Transverse colon (tissue), 4 donors: ENCODE results near the gene WSB2. TPM values are rescaled to one million over a fixed set of nuclear protein-coding genes. Genes with fewer than 3 reads are reported as not detected.
A peak's percentile ranks its signal among the peaks of the same experiment; 100 is the strongest.
"Not testable (repeated sequence)": the region's sequence is repeated elsewhere in the genome, so short reads cannot be mapped to it uniquely, and the experiment has no call there.

Experiments used
- DNase-seq: peaks from one replicate; pipeline ENCODE4 v3.0.0-alpha.2; 2019
- H3K27ac ChIP-seq, 4 donors: fragments of 200-600 bp; sonication (generic); 2 replicates each; pipeline ENCODE4 v1.5.1; 2016 to 2018; ENCODE audit warnings: inconsistent platforms in 4 of 4
- H3K27me3 ChIP-seq: fragments of 200-600 bp; sonication (generic); 2 replicates; pipeline ENCODE4 v1.5.1; 2017; ENCODE audit warnings: inconsistent platforms
- H3K36me3 ChIP-seq, 4 donors: fragments of 200-600 bp; sonication (generic); 2 replicates each; pipeline ENCODE4 v1.5.1; 2017 to 2019; ENCODE audit warnings: inconsistent platforms in 4 of 4
- H3K4me1 ChIP-seq, 4 donors: fragments of 200-600 bp; sonication (generic); 2 replicates each; pipeline ENCODE4 v1.5.1; 2017 to 2020; ENCODE audit warnings: inconsistent platforms in 4 of 4
- H3K4me3 ChIP-seq, 4 donors: fragments of 200-600 bp; sonication (generic); 1 replicate in 1 of 4; 2 replicates in 3 of 4; pipeline versions ENCODE4 v1.5.1 to v1.6.1; 2017 to 2019; ENCODE audit warnings: inconsistent platforms in 4 of 4
- H3K9me3 ChIP-seq, 2 donors: fragments of 200-600 bp; sonication (generic); 2 replicates each; pipeline ENCODE4 v1.5.1; 2017 to 2019; ENCODE audit warnings: inconsistent platforms in 2 of 2
- CTCF ChIP-seq, 5 experiments: fragments of 200-600 bp in 3 of 5; fragments of 450-650 bp in 2 of 5; sonication (generic) in 3 of 5; IDR thresholded peaks; 1 replicate in 2 of 5; 2 replicates in 3 of 5; pipeline ENCODE4 v1.5.1; 2016 to 2017; ENCODE audit warnings: antibody characterized with exemption in 5 of 5, inconsistent platforms in 3 of 5, mild to moderate bottlenecking in 2 of 5, moderate library complexity in 1 of 5
- EP300 ChIP-seq: sonication (generic); formaldehyde crosslinking; IDR thresholded peaks from one replicate; pipeline ENCODE4 v1.6.1; 2017; ENCODE audit warnings: antibody characterized with exemption, low read depth
- POLR2A ChIP-seq: fragments of 450-650 bp; IDR thresholded peaks from one replicate; pipeline ENCODE4 v1.6.1; 2016; ENCODE audit warnings: antibody characterized with exemption, mild to moderate bottlenecking, moderate library complexity
- POLR2AphosphoS5 ChIP-seq, 3 donors: sonication (generic); formaldehyde crosslinking; IDR thresholded peaks; one replicate each; pipeline ENCODE4 v1.6.1; 2016; ENCODE audit warnings: antibody characterized with exemption in 3 of 3
- WGBS, 2 donors: methylation state at CpG; one replicate each; pipeline ENCODE4 v1.1.5; 2018; ENCODE audit warnings: low coverage in 1 of 2; 5-methylcytosine and 5-hydroxymethylcytosine counted together
- in situ Hi-C, 4 donors: fragments of 200-750 bp; cut with MboI; loops; one replicate each; pipeline versions ENCODE4 v1.15.0 to v1.15.1; 2017; ENCODE audit warnings: low sequenced_read_pairs in 3 of 4, low pct_ligation_motif_present in 1 of 4, low pct_unique_long_range_greater_than_20kb in 1 of 4
- intact Hi-C: fragments of 100-400 bp; cut with DNase I; formaldehyde crosslinking; loops from one replicate; pipeline ENCODE4 v1.15.1; 2023; ENCODE audit warnings: low total_unique reads
- total RNA-seq, 4 donors: library from RNA; depleted of rRNA; stranded (reverse); fragments of >200 nt; gene quantifications; one replicate each; pipeline ENCODE4 v1.1.0, GENCODE V29; 2016

WSB2 gene
- total RNA-seq, 4 donors from 2014 or later, result 110 to 193 (median 130) TPM

DNA sequence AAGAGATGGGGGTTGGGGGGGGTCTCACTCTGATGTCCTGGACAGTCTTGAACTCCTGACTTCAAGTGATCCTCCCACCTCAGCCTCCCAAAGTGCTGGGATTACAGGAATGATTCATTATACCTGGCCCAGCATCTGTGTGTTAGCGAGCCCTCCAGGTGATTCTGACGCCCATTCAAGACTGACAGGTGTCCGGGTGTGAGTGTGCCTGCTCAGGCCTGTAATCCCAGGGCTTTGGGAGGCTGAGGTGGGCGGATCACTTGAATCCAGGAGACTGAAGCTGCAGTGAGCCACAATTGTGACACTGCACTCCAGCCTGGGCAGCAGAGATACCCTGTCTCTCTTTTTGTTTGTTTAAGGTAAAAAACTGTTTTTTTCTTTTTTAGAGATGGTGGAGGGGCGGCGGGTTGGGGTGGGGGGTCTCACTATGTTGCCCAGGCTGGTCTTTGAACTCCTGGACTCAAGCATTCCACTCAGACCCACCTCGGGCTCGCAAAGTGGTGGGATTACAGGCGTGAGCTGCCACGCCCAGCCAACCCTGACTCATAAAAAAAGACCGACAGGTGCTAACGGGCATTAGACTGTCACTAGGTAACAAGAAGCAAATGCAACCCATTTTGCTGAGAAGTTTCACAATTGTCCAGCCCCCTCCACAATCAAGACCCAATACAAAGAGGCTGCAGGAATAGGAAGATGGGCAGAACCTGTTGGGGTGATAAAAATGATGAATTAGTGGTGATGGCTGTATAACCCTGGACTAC, 38.1 kb upstream of the WSB2 start:
- intact Hi-C loops, result no loop called here
- H3K4me1 ChIP-seq, result peaks cover 5 to 38% (median 23%) of the 10 kb centered on the region in 4 donors
- TF ChIP-seq EP300, result no peak
- no peak for TF ChIP-seq POLR2A
- no peak for TF ChIP-seq CTCF (IDR thresholded peaks at IDR 0.05)
- TF ChIP-seq POLR2AphosphoS5 (IDR thresholded peaks at IDR 0.05), result no peak
- no peaks in the 10 kb centered on the region for H3K9me3 ChIP-seq
- H3K4me3 ChIP-seq, result no peak overlapping the region
- in situ Hi-C loops, result no loop called here
- H3K36me3 ChIP-seq, result no peaks in the 10 kb centered on the region
- WGBS, 2 donors, result 51 to 56% methylated on average over 8 to 12 of the region's 12 CpGs
- peak overlapping the region; percentile 75 to 81 (median 80) for H3K27ac ChIP-seq
- peak; percentile 59 for DNase-seq
- no peaks in the 10 kb centered on the region for H3K27me3 ChIP-seq

DNA sequence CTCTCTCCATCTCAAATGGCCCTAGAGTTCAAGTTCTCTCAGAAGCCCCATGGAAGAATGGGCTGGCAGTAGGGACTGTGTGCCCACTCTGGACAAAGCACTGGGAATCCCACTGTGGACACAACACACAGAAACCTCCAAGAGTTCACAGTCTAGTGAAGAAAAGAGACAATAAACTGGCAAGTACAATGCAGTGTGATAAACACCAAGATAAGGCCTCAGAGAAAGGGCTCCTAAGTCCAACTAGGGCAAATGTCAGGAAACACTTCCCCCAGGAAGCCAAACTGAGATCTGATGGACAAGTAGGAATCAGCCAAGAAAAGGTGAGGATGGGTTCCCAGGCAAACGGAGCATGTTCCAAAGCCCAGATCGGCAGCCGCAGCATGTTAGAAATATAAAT, 37.4 kb upstream of the WSB2 start:
- Histone ChIP-seq H3K4me1 (peaks cover 5 to 38% (median 23%) of the 10 kb centered on the region in 4 donors), H3K4me3 (no peak overlapping the region), H3K9me3 (no peaks in the 10 kb centered on the region), H3K27ac (peak overlapping the region; percentile 75 to 81 (median 80)), H3K27me3 (no peaks in the 10 kb centered on the region), H3K36me3 (no peaks in the 10 kb centered on the region)
- WGBS, 2 donors, result 44% methylated on average over 3 of the region's 3 CpGs; no CpG with 5 or more reads in 1 of the 2 donors
- in situ Hi-C loops, result no loop called here
- intact Hi-C loops, result no loop called here
- DNase-seq, result peak; percentile 32
- TF ChIP-seq EP300, result no peak
- TF ChIP-seq POLR2AphosphoS5 (IDR thresholded peaks at IDR 0.05), result peak in 1 of 3 donors; percentile 25

DNA sequence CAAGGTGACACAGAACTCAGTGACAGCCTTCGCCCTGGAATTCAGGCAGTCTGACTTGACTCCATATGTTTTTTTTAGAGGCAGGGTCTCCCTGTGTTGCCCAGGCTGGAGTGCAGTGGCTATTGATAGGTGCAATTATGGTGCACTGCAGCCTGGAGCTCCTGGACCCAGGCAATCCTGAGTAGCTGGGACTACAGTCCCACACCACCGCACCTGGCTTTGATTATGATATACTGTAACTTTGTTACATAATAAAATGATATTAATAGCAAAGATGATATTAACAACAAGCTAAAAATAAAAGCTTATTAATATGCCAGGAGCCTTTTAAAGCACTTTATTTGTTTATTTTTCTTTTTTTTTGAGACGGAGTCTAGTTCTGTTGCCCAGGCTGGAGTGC, 33.1 kb upstream of the WSB2 start:
- no peak for TF ChIP-seq EP300
- H3K27ac ChIP-seq, result no peak overlapping the region
- WGBS, 2 donors, result 87 to 93% methylated on average over 3 of the region's 3 CpGs
- no peaks in the 10 kb centered on the region for H3K9me3 ChIP-seq
- peaks cover 0 to 5% (median 0%) of the 10 kb centered on the region in 4 donors for H3K36me3 ChIP-seq
- peaks cover 0 to 24% (median 16%) of the 10 kb centered on the region in 4 donors for H3K4me1 ChIP-seq
- in situ Hi-C loops, result no loop called here
- intact Hi-C loops, result no loop called here
- H3K4me3 ChIP-seq, result no peak overlapping the region
- no peak for DNase-seq
- no peaks in the 10 kb centered on the region for H3K27me3 ChIP-seq

DNA sequence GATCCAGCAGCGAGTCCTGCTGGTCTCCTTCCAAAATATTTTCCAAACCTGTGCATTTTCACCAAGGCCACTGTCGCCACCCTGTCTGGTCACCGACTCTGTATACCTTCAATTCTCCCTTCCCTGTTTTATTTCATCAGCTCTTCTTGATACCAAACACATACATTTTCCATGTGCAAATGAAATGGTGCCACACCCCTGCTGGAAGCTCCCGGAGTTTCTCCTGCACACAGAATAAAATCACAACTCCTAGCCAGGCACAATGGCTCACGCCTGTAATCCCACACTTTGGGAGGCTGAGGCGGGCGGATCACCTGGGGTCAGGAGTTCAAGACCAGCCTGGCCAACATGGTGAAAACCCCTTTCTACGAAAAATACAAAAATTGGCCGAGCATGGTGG, 28.8 kb upstream of the WSB2 start:
- Histone ChIP-seq H3K36me3 (peaks cover 0 to 5% (median 0%) of the 10 kb centered on the region in 4 donors), H3K9me3 (no peaks in the 10 kb centered on the region), H3K27me3 (no peaks in the 10 kb centered on the region), H3K27ac (peak overlapping the region; percentile 31 to 64 (median 44)), H3K4me1 (peaks cover 4 to 18% (median 14%) of the 10 kb centered on the region in 4 donors), H3K4me3 (no peak overlapping the region)
- DNase-seq, result peak; percentile 21
- WGBS, 2 donors, result 52 to 75% methylated on average over 3 to 9 of the region's 9 CpGs
- in situ Hi-C loops, result no loop called here
- intact Hi-C loops, result no loop called here
- TF ChIP-seq CTCF (IDR thresholded peaks at IDR 0.05) (peak in 2 of 5 experiments; percentile 8 to 27), POLR2A (no peak)

DNA sequence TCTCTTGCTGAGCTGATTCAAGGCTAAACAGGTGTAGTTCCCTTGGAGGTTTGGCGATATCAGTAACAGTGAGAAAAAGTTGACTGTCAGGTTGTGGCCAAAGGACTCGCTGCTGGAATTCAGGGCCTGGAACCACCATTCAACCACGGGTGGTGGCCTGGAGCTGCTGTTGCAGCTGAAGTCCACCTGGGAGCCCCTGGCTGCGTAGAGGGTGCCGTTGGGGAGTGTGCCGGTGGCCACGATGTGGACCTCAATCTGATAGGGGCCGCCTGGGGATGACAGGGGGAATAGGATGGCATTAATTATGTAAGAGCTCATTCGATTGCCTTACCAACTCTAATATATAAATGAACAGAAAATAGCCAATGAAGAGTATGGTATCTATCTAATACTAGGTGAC, 21.2 kb upstream of the WSB2 start:
- H3K27ac ChIP-seq, result no peak overlapping the region
- 80 to 100% methylated on average over 2 to 9 of the region's 9 CpGs for WGBS, 2 donors
- in situ Hi-C loops (no loop called here), intact Hi-C loops (no loop called here)
- H3K4me1 ChIP-seq, result no peaks in the 10 kb centered on the region
- TF ChIP-seq EP300, result no peak
- no peak for TF ChIP-seq POLR2AphosphoS5 (IDR thresholded peaks at IDR 0.05)
- no peak for TF ChIP-seq POLR2A
- TF ChIP-seq CTCF (IDR thresholded peaks at IDR 0.05), result no peak
- H3K27me3 ChIP-seq, result no peaks in the 10 kb centered on the region
- H3K36me3 ChIP-seq, result peaks cover 0 to 20% (median 6%) of the 10 kb centered on the region in 4 donors
- no peak for DNase-seq
- H3K9me3 ChIP-seq, result no peaks in the 10 kb centered on the region
- H3K4me3 ChIP-seq, result no peak overlapping the region

DNA sequence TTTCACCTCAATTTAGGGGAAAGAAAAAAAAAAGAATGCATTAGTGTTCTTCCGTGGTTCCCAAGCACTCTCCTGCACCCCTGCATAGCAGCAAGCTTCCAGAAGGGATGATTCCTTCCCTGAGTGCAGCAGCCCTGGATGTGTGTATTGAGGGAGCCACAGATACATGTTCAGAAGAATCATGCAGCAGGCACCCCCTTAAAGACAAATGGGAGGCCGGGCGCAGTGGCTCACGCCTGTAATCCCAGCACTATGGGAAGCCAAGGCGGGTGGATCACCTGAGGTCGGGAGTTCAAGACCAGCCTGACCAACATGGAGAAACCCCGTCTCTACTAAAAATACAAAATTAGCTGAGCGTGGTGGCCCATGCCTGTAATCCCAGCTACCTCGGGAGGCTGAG, 20.5 kb upstream of the WSB2 start:
- in situ Hi-C loops, result not testable (repeated sequence)

More for the DNA sequence above, 20.5 kb upstream of the WSB2 start:
- H3K4me1 ChIP-seq, H3K4me3 ChIP-seq, DNase-seq, intact Hi-C loops, H3K9me3 ChIP-seq, H3K27ac ChIP-seq, H3K27me3 ChIP-seq: not testable (repeated sequence)
- WGBS, 2 donors, result 91% methylated on average over 9 of the region's 9 CpGs; no CpG with 5 or more reads in 1 of the 2 donors
- H3K36me3 ChIP-seq, result peaks cover 0 to 23% (median 6%) of the 10 kb centered on the region in 4 donors
